H1 (cell line): ENCODE data around the gene NDRG4. TPM values are rescaled to one million over a fixed set of nuclear protein-coding genes. Genes with fewer than 3 reads are reported as not detected.

Source experiments
- CBX5 ChIP-seq: fragments of 300-800, 300-1000 bp; sonication (generic); IDR thresholded peaks from 2 replicates; pipeline ENCODE4 v1.7.1; 2016; ENCODE audit warnings: antibody characterized with exemption, low read length, low read depth
- CREB1 ChIP-seq: IDR thresholded peaks from 2 replicates; pipeline ENCODE4 v1.6.1; 2012; ENCODE audit warnings: inconsistent platforms
- EP300 ChIP-seq, 2 experiments: IDR thresholded peaks; 1 replicate in 1 of 2; 2 replicates in 1 of 2; pipeline ENCODE4 v1.6.1; 2011 to 2012; ENCODE audit warnings: low read depth in 2 of 2, low read length in 2 of 2, mild to moderate bottlenecking in 2 of 2, borderline replicate concordance in 1 of 2, inconsistent platforms in 1 of 2, moderate library complexity in 1 of 2
- FOSL1 ChIP-seq: IDR thresholded peaks from 2 replicates; pipeline ENCODE4 v1.6.1; 2011; ENCODE audit warnings: mild to moderate bottlenecking, low read depth, low read length, moderate library complexity; ENCODE audit not compliant: insufficient read depth
- HDAC6 ChIP-seq: IDR thresholded peaks from one replicate; pipeline ENCODE4 v1.7.1; 2012; ENCODE audit warnings: low read depth, mild to moderate bottlenecking, inconsistent platforms, low read length, moderate library complexity
- KDM1A ChIP-seq: fragments of 200-600, 300-600 bp; sonication (generic); IDR thresholded peaks from 2 replicates; pipeline ENCODE4 v1.7.1; 2016; ENCODE audit warnings: mild to moderate bottlenecking, low read length, borderline replicate concordance
- KDM5A ChIP-seq: fragments of 200-600 bp; IDR thresholded peaks from 2 replicates; pipeline ENCODE4 v1.7.1; 2012; ENCODE audit warnings: mild to moderate bottlenecking, low read length, inconsistent platforms, mixed read lengths
- RBBP5 ChIP-seq: IDR thresholded peaks from 2 replicates; pipeline ENCODE4 v1.7.1; 2012; ENCODE audit warnings: low read depth, mild to moderate bottlenecking, inconsistent platforms, low read length, moderate library complexity, borderline replicate concordance
- SIRT6 ChIP-seq: IDR thresholded peaks from one replicate; pipeline ENCODE4 v1.7.1; 2012; ENCODE audit warnings: low read length, inconsistent platforms
- SP4 ChIP-seq: IDR thresholded peaks from 2 replicates; pipeline ENCODE4 v1.6.1; 2012; ENCODE audit warnings: low read length, inconsistent platforms
- TEAD4 ChIP-seq: IDR thresholded peaks from 2 replicates; pipeline ENCODE4 v1.6.1; 2012; ENCODE audit warnings: low read depth, low read length, inconsistent platforms, mixed read lengths
- polyA plus RNA-seq, 7 experiments: library from polyadenylated mRNA; depleted of rRNA in 3 of 7; stranded (reverse) in 5 of 7; unstranded in 2 of 7; fragments of >200 nt in 5 of 7; fragments of 200-250 nt in 2 of 7; gene quantifications; 1 replicate in 5 of 7; 2 replicates in 1 of 7; 4 replicates in 1 of 7; pipeline versions ENCODE4 v1.2.1 to v1.2.3, GENCODE V29; 2011 to 2013; ENCODE audit warnings: missing spikeins in 2 of 7, mixed read lengths in 2 of 7
- total RNA-seq: library from RNA; stranded (reverse); fragmentation: NEBNext Ultra II Directional; extraction: Animal tissue kit (Norgen Biotek cat#: 25700); gene quantifications from 2 replicates; pipeline ENCODE4 v1.2.1, GENCODE V29; 2021
- TF ChIP-seq, protein P1 (sequence below): fragments of 300-600 bp; sonication (generic); IDR thresholded peaks from 2 replicates; pipeline ENCODE4 v1.7.1; 2012; ENCODE audit warnings: low read length, moderate library complexity, mild to moderate bottlenecking, inconsistent platforms; ENCODE audit not compliant: insufficient replicate concordance

Gene NDRG4
- total and polyA plus RNA-seq, 2 of the 8 experiments (the other 6 are each of a cell fraction or from before 2014, with no cell fraction given) = 20.8 to 30.9 TPM

GRCh38 chr16:58494981-58495520 lies 4.9 kb upstream of the NDRG4 start (continued):
- TF ChIP-seq CREB1 (no peak), KDM5A (no peak), SP4 (no peak), EP300 (IDR thresholded peaks at IDR 0.05; ENCODE audit: borderline replicate concordance in 1 of 2, low read depth in 2 of 2, low read length in 2 of 2) (peak in 1 of 2 experiments; percentile 76; a peak in 1 of 3 replicates), CBX5 (no peak), TEAD4 (no peak), RBBP5 (no peak), HDAC6 (no peak), KDM1A (no peak), FOSL1 (no peak), SIRT6 (no peak)
- TF ChIP-seq, protein P1, sequence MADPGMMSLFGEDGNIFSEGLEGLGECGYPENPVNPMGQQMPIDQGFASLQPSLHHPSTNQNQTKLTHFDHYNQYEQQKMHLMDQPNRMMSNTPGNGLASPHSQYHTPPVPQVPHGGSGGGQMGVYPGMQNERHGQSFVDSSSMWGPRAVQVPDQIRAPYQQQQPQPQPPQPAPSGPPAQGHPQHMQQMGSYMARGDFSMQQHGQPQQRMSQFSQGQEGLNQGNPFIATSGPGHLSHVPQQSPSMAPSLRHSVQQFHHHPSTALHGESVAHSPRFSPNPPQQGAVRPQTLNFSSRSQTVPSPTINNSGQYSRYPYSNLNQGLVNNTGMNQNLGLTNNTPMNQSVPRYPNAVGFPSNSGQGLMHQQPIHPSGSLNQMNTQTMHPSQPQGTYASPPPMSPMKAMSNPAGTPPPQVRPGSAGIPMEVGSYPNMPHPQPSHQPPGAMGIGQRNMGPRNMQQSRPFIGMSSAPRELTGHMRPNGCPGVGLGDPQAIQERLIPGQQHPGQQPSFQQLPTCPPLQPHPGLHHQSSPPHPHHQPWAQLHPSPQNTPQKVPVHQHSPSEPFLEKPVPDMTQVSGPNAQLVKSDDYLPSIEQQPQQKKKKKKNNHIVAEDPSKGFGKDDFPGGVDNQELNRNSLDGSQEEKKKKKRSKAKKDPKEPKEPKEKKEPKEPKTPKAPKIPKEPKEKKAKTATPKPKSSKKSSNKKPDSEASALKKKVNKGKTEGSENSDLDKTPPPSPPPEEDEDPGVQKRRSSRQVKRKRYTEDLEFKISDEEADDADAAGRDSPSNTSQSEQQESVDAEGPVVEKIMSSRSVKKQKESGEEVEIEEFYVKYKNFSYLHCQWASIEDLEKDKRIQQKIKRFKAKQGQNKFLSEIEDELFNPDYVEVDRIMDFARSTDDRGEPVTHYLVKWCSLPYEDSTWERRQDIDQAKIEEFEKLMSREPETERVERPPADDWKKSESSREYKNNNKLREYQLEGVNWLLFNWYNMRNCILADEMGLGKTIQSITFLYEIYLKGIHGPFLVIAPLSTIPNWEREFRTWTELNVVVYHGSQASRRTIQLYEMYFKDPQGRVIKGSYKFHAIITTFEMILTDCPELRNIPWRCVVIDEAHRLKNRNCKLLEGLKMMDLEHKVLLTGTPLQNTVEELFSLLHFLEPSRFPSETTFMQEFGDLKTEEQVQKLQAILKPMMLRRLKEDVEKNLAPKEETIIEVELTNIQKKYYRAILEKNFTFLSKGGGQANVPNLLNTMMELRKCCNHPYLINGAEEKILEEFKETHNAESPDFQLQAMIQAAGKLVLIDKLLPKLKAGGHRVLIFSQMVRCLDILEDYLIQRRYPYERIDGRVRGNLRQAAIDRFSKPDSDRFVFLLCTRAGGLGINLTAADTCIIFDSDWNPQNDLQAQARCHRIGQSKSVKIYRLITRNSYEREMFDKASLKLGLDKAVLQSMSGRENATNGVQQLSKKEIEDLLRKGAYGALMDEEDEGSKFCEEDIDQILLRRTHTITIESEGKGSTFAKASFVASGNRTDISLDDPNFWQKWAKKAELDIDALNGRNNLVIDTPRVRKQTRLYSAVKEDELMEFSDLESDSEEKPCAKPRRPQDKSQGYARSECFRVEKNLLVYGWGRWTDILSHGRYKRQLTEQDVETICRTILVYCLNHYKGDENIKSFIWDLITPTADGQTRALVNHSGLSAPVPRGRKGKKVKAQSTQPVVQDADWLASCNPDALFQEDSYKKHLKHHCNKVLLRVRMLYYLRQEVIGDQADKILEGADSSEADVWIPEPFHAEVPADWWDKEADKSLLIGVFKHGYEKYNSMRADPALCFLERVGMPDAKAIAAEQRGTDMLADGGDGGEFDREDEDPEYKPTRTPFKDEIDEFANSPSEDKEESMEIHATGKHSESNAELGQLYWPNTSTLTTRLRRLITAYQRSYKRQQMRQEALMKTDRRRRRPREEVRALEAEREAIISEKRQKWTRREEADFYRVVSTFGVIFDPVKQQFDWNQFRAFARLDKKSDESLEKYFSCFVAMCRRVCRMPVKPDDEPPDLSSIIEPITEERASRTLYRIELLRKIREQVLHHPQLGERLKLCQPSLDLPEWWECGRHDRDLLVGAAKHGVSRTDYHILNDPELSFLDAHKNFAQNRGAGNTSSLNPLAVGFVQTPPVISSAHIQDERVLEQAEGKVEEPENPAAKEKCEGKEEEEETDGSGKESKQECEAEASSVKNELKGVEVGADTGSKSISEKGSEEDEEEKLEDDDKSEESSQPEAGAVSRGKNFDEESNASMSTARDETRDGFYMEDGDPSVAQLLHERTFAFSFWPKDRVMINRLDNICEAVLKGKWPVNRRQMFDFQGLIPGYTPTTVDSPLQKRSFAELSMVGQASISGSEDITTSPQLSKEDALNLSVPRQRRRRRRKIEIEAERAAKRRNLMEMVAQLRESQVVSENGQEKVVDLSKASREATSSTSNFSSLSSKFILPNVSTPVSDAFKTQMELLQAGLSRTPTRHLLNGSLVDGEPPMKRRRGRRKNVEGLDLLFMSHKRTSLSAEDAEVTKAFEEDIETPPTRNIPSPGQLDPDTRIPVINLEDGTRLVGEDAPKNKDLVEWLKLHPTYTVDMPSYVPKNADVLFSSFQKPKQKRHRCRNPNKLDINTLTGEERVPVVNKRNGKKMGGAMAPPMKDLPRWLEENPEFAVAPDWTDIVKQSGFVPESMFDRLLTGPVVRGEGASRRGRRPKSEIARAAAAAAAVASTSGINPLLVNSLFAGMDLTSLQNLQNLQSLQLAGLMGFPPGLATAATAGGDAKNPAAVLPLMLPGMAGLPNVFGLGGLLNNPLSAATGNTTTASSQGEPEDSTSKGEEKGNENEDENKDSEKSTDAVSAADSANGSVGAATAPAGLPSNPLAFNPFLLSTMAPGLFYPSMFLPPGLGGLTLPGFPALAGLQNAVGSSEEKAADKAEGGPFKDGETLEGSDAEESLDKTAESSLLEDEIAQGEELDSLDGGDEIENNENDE = no peak
